Measurements from ENCODE around the gene MACO1. TPM values are rescaled to one million over a fixed set of nuclear protein-coding genes. Genes with fewer than 3 reads are reported as not detected.
A peak's percentile ranks its signal among the peaks of the same experiment; 100 is the strongest.
"Not testable (repeated sequence)": the region's sequence is repeated elsewhere in the genome, so short reads cannot be mapped to it uniquely, and the experiment has no call there.

MACO1 gene
- total RNA-seq, 1 donor from 2014 or later: 7.9 TPM

GRCh38 chr1:25501235-25502058 is 70.8 kb downstream of the MACO1 start:
- TF ChIP-seq, protein P1, sequence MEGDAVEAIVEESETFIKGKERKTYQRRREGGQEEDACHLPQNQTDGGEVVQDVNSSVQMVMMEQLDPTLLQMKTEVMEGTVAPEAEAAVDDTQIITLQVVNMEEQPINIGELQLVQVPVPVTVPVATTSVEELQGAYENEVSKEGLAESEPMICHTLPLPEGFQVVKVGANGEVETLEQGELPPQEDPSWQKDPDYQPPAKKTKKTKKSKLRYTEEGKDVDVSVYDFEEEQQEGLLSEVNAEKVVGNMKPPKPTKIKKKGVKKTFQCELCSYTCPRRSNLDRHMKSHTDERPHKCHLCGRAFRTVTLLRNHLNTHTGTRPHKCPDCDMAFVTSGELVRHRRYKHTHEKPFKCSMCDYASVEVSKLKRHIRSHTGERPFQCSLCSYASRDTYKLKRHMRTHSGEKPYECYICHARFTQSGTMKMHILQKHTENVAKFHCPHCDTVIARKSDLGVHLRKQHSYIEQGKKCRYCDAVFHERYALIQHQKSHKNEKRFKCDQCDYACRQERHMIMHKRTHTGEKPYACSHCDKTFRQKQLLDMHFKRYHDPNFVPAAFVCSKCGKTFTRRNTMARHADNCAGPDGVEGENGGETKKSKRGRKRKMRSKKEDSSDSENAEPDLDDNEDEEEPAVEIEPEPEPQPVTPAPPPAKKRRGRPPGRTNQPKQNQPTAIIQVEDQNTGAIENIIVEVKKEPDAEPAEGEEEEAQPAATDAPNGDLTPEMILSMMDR (conservative IDR thresholded peaks at IDR 0.05; ENCODE audit: low read depth, low read length): peak; percentile 39
- no peak overlapping the region for H3K4me3 ChIP-seq (ENCODE audit: low read depth, low read length)
- DNase-seq (ENCODE audit: low read depth): no peak

- no peak for DNase-seq (ENCODE audit: low read depth)
- TF ChIP-seq, protein P1 (conservative IDR thresholded peaks at IDR 0.05; ENCODE audit: low read depth, low read length): no peak
- no peak overlapping the region for H3K4me3 ChIP-seq (ENCODE audit: low read depth, low read length)
These were observed 72.3 kb downstream of the MACO1 start for GRCh38 chr1:25502957-25503356.

DNA sequence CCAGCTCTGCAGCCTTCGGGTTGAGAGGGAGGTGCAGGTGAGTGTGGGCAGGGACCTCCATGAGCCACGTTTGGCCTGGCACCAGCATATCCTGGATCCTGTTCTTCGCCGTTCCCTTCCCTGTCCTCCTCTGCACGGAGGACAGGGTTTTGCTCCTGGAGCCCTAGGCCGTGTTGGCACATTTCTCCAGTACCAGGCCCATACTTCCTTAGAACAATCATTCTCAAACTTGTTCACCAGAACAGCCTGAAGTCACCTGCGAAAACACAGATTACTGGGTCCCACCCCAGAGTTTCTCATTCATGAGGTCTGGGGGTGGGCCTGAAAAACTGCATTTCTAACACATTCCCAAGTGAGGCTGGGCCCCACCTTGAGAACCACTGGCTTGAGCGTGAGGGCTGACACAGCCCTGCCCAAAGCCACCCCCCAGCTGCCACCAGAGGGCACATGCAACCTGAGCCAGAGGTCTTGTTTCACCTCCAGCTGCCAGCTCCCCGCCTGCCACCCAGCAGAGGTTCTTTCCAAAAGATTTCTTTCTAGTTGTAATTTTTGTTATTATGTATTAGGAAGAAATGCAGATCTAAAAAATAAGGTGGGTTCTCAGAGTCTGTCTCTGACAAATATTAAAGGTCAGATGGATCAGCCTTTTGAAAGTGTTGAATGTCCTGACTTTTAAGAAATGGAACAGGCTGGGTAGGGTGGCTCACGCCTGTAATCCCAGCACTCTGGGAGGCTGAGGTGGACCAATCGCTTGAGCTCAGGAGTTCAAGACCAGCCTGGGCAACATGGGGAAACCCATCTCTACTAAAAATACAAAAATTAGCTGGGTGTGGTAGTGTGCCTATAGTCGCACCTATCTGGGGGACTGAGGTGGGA is 73.1 kb downstream of the MACO1 start:
- TF ChIP-seq, protein P1 (conservative IDR thresholded peaks at IDR 0.05; ENCODE audit: low read depth, low read length): peak; percentile 81
- no peak for DNase-seq (ENCODE audit: low read depth)
- H3K4me3 ChIP-seq (ENCODE audit: low read depth, low read length): no peak overlapping the region

DNA sequence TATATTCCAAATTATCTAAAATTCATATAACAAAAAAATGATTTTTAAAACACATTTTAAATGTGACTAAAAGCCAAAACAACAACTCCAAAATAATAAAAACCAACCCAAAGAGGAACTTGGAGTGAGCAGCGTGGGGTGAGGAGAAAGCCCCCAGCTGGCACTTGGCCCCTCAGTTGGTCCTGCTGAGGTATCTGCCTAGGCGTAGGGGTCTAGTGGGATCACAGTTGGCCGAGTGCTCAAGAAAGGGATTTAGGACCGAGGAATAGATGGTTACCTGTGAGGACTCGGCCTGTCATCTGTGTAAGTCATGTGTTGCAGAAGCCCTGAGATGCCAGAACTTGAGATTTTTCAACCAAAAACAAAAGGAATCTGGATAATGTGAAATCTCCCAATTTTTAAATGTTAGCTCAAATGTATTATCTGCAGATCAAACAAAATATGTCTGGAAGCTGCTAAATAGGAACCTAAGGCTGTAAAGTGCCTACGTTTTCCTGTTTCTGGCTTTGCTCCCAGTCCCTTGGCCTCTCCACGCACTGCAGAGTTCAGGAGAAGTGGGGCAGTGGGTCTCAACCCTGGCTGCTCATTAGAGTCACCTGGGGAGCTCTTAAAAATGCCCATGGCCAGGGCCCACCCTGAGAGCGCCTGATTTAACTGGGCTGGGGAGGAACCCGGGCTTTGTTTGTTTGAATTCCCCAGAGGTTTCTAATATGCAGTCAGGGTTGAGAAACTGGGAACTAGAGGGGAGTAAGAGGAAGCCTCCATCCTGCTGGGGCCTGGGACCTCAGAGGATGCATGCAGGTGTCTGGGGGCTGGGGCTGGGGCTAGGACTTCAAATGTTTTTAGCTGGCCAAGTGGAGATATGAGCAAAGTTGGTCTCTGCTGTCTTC is 74.3 kb downstream of the MACO1 start:
- no peak for DNase-seq (ENCODE audit: low read depth)
- TF ChIP-seq, protein P1 (conservative IDR thresholded peaks at IDR 0.05; ENCODE audit: low read depth, low read length): no peak
- H3K4me3 ChIP-seq (ENCODE audit: low read depth, low read length): no peak overlapping the region

DNA sequence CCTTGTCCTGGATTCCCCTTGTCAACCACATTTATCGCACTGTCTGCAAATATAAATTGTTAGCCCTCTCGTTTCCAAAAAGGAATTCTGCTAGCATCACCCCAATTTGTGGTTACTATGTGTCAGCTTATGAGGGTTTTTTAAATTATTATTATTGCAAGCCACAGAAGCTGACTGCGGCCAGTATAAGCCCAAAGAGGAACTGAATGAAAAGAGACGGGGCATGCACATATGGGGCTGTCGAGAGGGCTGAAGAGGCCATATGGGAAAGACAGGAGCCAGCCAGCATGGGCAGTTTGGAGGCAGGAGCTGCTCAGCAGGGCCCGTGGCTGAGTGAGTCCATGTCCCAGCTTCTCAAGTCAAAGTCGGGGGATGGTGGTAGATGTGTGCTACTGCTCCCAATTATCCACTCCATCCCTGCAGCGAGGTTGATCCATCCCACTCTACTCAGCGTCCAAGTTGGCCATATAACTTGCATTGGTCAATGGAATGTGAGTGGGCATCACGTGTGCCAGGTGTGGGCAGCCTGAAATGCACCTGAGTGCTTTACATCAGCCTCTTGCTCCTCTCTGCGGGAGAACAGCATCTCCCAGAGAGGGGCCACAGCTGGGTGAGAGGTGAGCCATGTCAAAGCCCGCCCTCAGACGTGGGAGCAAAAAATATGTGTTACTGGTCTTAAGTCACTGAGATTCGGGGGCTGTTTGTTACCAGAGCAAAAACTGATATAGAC is 75.1 kb downstream of the MACO1 start:
- DNase-seq (ENCODE audit: low read depth): no peak
- TF ChIP-seq, protein P1 (conservative IDR thresholded peaks at IDR 0.05; ENCODE audit: low read depth, low read length): no peak

DNA sequence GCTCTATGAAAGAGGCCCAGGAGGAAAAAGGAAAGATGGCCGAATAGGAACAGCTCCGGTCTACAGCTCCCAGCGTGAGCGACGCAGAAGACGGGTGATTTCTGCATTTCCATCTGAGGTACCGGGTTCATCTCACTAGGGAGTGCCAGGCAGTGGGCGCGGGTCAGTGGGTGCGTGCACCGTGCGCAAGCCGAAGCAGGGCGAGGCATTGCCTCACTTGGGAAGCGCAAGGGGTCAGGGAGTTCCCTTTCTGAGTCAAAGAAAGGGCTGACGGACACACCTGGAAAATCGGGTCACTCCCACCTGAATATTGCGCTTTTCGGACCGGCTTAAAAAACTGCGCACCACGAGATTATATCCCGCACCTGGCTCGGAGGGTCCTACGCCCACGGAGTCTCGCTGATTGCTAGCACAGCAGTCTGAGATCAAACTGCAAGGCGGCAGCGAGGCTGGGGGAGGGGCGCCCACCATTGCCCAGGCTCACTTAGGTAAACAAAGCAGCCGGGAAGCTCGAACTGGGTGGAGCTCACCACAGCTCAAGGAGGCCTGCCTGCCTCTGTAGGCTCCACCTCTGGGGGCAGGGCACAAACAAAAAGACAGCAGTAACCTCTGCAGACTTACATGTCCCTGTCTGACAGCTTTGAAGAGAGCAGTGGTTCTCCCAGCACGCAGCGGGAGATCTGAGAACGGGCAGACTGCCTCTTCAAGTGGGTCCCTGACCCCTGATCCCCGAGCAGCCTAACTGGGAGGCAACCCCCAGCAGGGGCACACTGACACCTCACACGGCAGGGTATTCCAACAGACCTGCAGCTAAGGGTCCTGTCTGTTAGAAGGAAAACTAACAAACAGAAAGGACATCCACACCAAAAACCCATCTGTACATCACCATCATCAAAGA is 76.1 kb downstream of the MACO1 start:
- peak overlapping the region; percentile 36 for H3K4me3 ChIP-seq (ENCODE audit: low read depth, low read length)
- DNase-seq (ENCODE audit: low read depth): not testable (repeated sequence)

More for the DNA sequence above, 75.1 kb downstream of the MACO1 start:
- H3K4me3 ChIP-seq (ENCODE audit: low read depth, low read length): peak overlapping the region; percentile 36

Measured in epithelial cell of proximal tubule (primary cell).